HEK293 (cell line): ENCODE results near the gene SLC30A3.
A peak's percentile ranks its signal among the peaks of the same experiment; 100 is the strongest.

ENCODE experiments used
- GLI4 ChIP-seq: fragments of 450-650 bp; formaldehyde crosslinking; IDR thresholded peaks from 2 replicates; pipeline ENCODE4 v1.5.1; 2016; ENCODE audit warnings: missing biosample characterization, missing genetic modification characterization
- INSM2 ChIP-seq: fragments of 450-650 bp; formaldehyde crosslinking; IDR thresholded peaks from 2 replicates; pipeline ENCODE4 v1.5.1; 2016; ENCODE audit warnings: missing biosample characterization, missing genetic modification characterization
- KLF17 ChIP-seq: fragments of 450-650 bp; formaldehyde crosslinking; IDR thresholded peaks from 2 replicates; pipeline ENCODE4 v1.5.1; 2016; ENCODE audit warnings: missing biosample characterization, missing genetic modification characterization
- OVOL3 ChIP-seq: fragments of 450-650 bp; formaldehyde crosslinking; IDR thresholded peaks from 2 replicates; pipeline ENCODE4 v1.5.1; 2016; ENCODE audit warnings: missing biosample characterization, missing genetic modification characterization
- REST ChIP-seq: fragments of 450-650 bp; formaldehyde crosslinking; IDR thresholded peaks from 2 replicates; pipeline ENCODE4 v1.5.1; 2016; ENCODE audit warnings: missing biosample characterization, missing genetic modification characterization
- ZBTB10 ChIP-seq: fragments of 450-650 bp; formaldehyde crosslinking; IDR thresholded peaks from 2 replicates; pipeline ENCODE4 v1.5.1; 2016; ENCODE audit warnings: missing biosample characterization, missing genetic modification characterization
- ZBTB44 ChIP-seq: fragments of 450-650 bp; IDR thresholded peaks from 2 replicates; pipeline ENCODE4 v1.5.1; 2018; ENCODE audit warnings: missing biosample characterization, mild to moderate bottlenecking, missing genetic modification characterization
- ZBTB8A ChIP-seq: fragments of 450-650 bp; formaldehyde crosslinking; IDR thresholded peaks from 2 replicates; pipeline ENCODE4 v1.5.1; 2016; ENCODE audit warnings: missing biosample characterization, missing genetic modification characterization
- ZNF114 ChIP-seq: fragments of 450-650 bp; formaldehyde crosslinking; IDR thresholded peaks from 2 replicates; pipeline ENCODE4 v1.5.0; 2017; ENCODE audit warnings: missing biosample characterization, missing genetic modification characterization
- ZNF24 ChIP-seq: fragments of 450-650 bp; formaldehyde crosslinking; IDR thresholded peaks from 2 replicates; pipeline ENCODE4 v1.5.1; 2016; ENCODE audit warnings: missing biosample characterization, missing genetic modification characterization
- ZNF248 ChIP-seq: fragments of 450-650 bp; formaldehyde crosslinking; IDR thresholded peaks from 2 replicates; pipeline ENCODE4 v1.5.1; 2017; ENCODE audit warnings: missing biosample characterization, missing genetic modification characterization
- ZNF366 ChIP-seq: fragments of 450-650 bp; formaldehyde crosslinking; conservative IDR thresholded peaks from 2 replicates; pipeline ENCODE4 v1.5.1; 2016; ENCODE audit warnings: missing biosample characterization, missing genetic modification characterization
- ZNF488 ChIP-seq: fragments of 450-650 bp; formaldehyde crosslinking; IDR thresholded peaks from 2 replicates; pipeline ENCODE4 v1.5.1; 2016; ENCODE audit warnings: missing biosample characterization, missing genetic modification characterization
- ZNF513 ChIP-seq: fragments of 450-650 bp; IDR thresholded peaks from 2 replicates; pipeline ENCODE4 v1.5.1; 2018; ENCODE audit warnings: missing biosample characterization, missing genetic modification characterization
- ZNF530 ChIP-seq: fragments of 450-650 bp; formaldehyde crosslinking; IDR thresholded peaks from 2 replicates; pipeline ENCODE4 v1.5.1; 2016; ENCODE audit warnings: low read depth, missing biosample characterization, missing genetic modification characterization
- ZNF596 ChIP-seq: fragments of 450-650 bp; IDR thresholded peaks from 2 replicates; pipeline ENCODE4 v1.5.0; 2018; ENCODE audit warnings: missing biosample characterization, mild to moderate bottlenecking, missing genetic modification characterization, moderate library complexity
- ZNF623 ChIP-seq: fragments of 450-650 bp; formaldehyde crosslinking; IDR thresholded peaks from 2 replicates; pipeline ENCODE4 v1.5.1; 2016; ENCODE audit warnings: missing biosample characterization, missing genetic modification characterization
- ZNF639 ChIP-seq: fragments of 450-650 bp; formaldehyde crosslinking; IDR thresholded peaks from 2 replicates; pipeline ENCODE4 v1.5.1; 2016; ENCODE audit warnings: missing biosample characterization, missing genetic modification characterization
- ZNF654 ChIP-seq: fragments of 450-650 bp; formaldehyde crosslinking; IDR thresholded peaks from 2 replicates; pipeline ENCODE4 v1.5.1; 2016; ENCODE audit warnings: low read depth, missing biosample characterization, missing genetic modification characterization
- ZNF677 ChIP-seq: fragments of 450-650 bp; IDR thresholded peaks from 2 replicates; pipeline ENCODE4 v1.5.0; 2018; ENCODE audit warnings: missing biosample characterization, mild to moderate bottlenecking, missing genetic modification characterization, moderate library complexity
- ZNF777 ChIP-seq: fragments of 450-650 bp; formaldehyde crosslinking; IDR thresholded peaks from 2 replicates; pipeline ENCODE4 v1.5.1; 2017; ENCODE audit warnings: missing biosample characterization, missing genetic modification characterization, borderline replicate concordance
- ZSCAN18 ChIP-seq: fragments of 450-650 bp; formaldehyde crosslinking; IDR thresholded peaks from 2 replicates; pipeline ENCODE4 v1.5.1; 2016; ENCODE audit warnings: missing biosample characterization, missing genetic modification characterization

The SLC30A3 gene

GRCh38 chr2:27262379-27263286, at the start of gene SLC30A3 (continued):
- no peak for TF ChIP-seq ZNF488 (tag by site-specific recombination)
- TF ChIP-seq ZNF677 (tag by site-specific recombination), result no peak
- no peak for TF ChIP-seq REST (tag by site-specific recombination)
- TF ChIP-seq ZNF596 (tag by site-specific recombination), result no peak
- TF ChIP-seq ZNF654, result no peak
- no peak for TF ChIP-seq ZNF639 (tag by site-specific recombination)
- no peak for TF ChIP-seq ZNF530
- TF ChIP-seq INSM2 (tag by site-specific recombination), result no peak
- no peak for TF ChIP-seq ZSCAN18 (tag by site-specific recombination)
- TF ChIP-seq KLF17, result no peak
- peak; percentile 13; the same call in 1 of the 2 replicates for TF ChIP-seq ZBTB44
- TF ChIP-seq ZBTB10 (tag by site-specific recombination), result 0 out of 2 replicates have a peak, but pooled peaks have one; percentile 35
- TF ChIP-seq ZNF24, result no peak
- no peak for TF ChIP-seq ZNF777 (tag by site-specific recombination)
- TF ChIP-seq ZNF513 (tag by site-specific recombination), result no peak
- TF ChIP-seq GLI4, result no peak
- no peak for TF ChIP-seq ZNF623 (tag by site-specific recombination)
- peak; percentile 91; the same call in 1 of the 2 replicates for TF ChIP-seq ZBTB8A (tag by site-specific recombination)
- no peak for TF ChIP-seq OVOL3 (tag by site-specific recombination)
- TF ChIP-seq ZNF114 (tag by site-specific recombination), result no peak
- no peak for TF ChIP-seq ZNF366 (tag by site-specific recombination)
- TF ChIP-seq ZNF248, result no peak
